Transverse colon (tissue), 4 donors: ENCODE data around the gene CLCA2. TPM values are rescaled to one million over a fixed set of nuclear protein-coding genes. Genes with fewer than 3 reads are reported as not detected.

Experiments used
- DNase-seq: peaks from one replicate; pipeline ENCODE4 v3.0.0-alpha.2; 2019
- H3K27ac ChIP-seq, 4 donors: fragments of 200-600 bp; sonication (generic); 2 replicates each; pipeline ENCODE4 v1.5.1; 2016 to 2018; ENCODE audit warnings: inconsistent platforms in 4 of 4
- H3K27me3 ChIP-seq: fragments of 200-600 bp; sonication (generic); 2 replicates; pipeline ENCODE4 v1.5.1; 2017; ENCODE audit warnings: inconsistent platforms
- H3K36me3 ChIP-seq, 4 donors: fragments of 200-600 bp; sonication (generic); 2 replicates each; pipeline ENCODE4 v1.5.1; 2017 to 2019; ENCODE audit warnings: inconsistent platforms in 4 of 4
- H3K4me1 ChIP-seq, 4 donors: fragments of 200-600 bp; sonication (generic); 2 replicates each; pipeline ENCODE4 v1.5.1; 2017 to 2020; ENCODE audit warnings: inconsistent platforms in 4 of 4
- H3K4me3 ChIP-seq, 4 donors: fragments of 200-600 bp; sonication (generic); 1 replicate in 1 of 4; 2 replicates in 3 of 4; pipeline versions ENCODE4 v1.5.1 to v1.6.1; 2017 to 2019; ENCODE audit warnings: inconsistent platforms in 4 of 4
- H3K9me3 ChIP-seq, 2 donors: fragments of 200-600 bp; sonication (generic); 2 replicates each; pipeline ENCODE4 v1.5.1; 2017 to 2019; ENCODE audit warnings: inconsistent platforms in 2 of 2
- EP300 ChIP-seq: sonication (generic); formaldehyde crosslinking; IDR thresholded peaks from one replicate; pipeline ENCODE4 v1.6.1; 2017; ENCODE audit warnings: antibody characterized with exemption, low read depth
- POLR2A ChIP-seq: fragments of 450-650 bp; IDR thresholded peaks from one replicate; pipeline ENCODE4 v1.6.1; 2016; ENCODE audit warnings: antibody characterized with exemption, mild to moderate bottlenecking, moderate library complexity
- POLR2AphosphoS5 ChIP-seq, 3 donors: sonication (generic); formaldehyde crosslinking; IDR thresholded peaks; one replicate each; pipeline ENCODE4 v1.6.1; 2016; ENCODE audit warnings: antibody characterized with exemption in 3 of 3
- WGBS, 2 donors: methylation state at CpG; one replicate each; pipeline ENCODE4 v1.1.5; 2018; ENCODE audit warnings: low coverage in 1 of 2; 5-methylcytosine and 5-hydroxymethylcytosine counted together
- in situ Hi-C, 4 donors: fragments of 200-750 bp; cut with MboI; loops; one replicate each; pipeline versions ENCODE4 v1.15.0 to v1.15.1; 2017; ENCODE audit warnings: low sequenced_read_pairs in 3 of 4, low pct_ligation_motif_present in 1 of 4, low pct_unique_long_range_greater_than_20kb in 1 of 4
- intact Hi-C: fragments of 100-400 bp; cut with DNase I; formaldehyde crosslinking; loops from one replicate; pipeline ENCODE4 v1.15.1; 2023; ENCODE audit warnings: low total_unique reads
- total RNA-seq, 4 donors: library from RNA; depleted of rRNA; stranded (reverse); fragments of >200 nt; gene quantifications; one replicate each; pipeline ENCODE4 v1.1.0, GENCODE V29; 2016
- TF ChIP-seq, protein P1 (sequence below), 5 experiments: fragments of 200-600 bp in 3 of 5; fragments of 450-650 bp in 2 of 5; sonication (generic) in 3 of 5; IDR thresholded peaks; 1 replicate in 2 of 5; 2 replicates in 3 of 5; pipeline ENCODE4 v1.5.1; 2016 to 2017; ENCODE audit warnings: antibody characterized with exemption in 5 of 5, inconsistent platforms in 3 of 5, mild to moderate bottlenecking in 2 of 5, moderate library complexity in 1 of 5

CLCA2 gene
- total RNA-seq, 4 donors from 2014 or later: 1.1 to 1.7 TPM; not detected in 2

DNA sequence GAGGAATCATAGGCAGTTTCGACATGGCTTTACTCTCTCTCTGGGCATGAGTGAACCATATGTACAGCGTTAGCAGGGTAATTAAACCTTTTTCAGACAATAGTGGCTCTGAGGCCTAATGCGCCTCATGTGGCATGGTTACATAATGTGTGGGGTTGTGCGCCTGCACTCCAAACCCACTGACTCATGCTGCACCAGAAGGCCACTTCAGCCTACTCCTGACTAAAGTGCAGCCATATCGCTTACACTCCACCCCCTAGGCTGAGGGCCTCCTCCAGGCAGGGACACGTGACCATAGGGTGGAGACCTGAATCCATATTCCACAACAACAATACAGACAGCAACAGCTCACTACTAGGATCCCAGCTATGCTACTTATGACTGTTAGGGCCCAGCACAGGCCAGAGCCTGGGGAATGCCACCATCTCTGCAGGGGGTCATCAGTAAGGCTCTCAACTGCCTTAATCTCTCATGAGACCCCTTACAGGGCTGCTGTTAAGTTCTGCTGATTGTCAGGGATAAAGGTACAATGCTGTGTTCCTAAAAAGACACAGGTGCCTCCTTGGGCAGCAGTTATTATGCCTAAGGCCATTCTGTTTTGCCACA is 14.5 kb upstream of the CLCA2 start:
- no peaks in the 10 kb centered on the region for H3K4me1 ChIP-seq
- in situ Hi-C loops (no loop called here), intact Hi-C loops (no loop called here)
- H3K27ac ChIP-seq: no peak overlapping the region
- no peaks in the 10 kb centered on the region for H3K9me3 ChIP-seq
- TF ChIP-seq POLR2A: no peak
- TF ChIP-seq POLR2AphosphoS5 (IDR thresholded peaks at IDR 0.05): no peak
- TF ChIP-seq EP300: no peak
- TF ChIP-seq, protein P1, sequence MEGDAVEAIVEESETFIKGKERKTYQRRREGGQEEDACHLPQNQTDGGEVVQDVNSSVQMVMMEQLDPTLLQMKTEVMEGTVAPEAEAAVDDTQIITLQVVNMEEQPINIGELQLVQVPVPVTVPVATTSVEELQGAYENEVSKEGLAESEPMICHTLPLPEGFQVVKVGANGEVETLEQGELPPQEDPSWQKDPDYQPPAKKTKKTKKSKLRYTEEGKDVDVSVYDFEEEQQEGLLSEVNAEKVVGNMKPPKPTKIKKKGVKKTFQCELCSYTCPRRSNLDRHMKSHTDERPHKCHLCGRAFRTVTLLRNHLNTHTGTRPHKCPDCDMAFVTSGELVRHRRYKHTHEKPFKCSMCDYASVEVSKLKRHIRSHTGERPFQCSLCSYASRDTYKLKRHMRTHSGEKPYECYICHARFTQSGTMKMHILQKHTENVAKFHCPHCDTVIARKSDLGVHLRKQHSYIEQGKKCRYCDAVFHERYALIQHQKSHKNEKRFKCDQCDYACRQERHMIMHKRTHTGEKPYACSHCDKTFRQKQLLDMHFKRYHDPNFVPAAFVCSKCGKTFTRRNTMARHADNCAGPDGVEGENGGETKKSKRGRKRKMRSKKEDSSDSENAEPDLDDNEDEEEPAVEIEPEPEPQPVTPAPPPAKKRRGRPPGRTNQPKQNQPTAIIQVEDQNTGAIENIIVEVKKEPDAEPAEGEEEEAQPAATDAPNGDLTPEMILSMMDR (IDR thresholded peaks at IDR 0.05): no peak
- H3K36me3 ChIP-seq: no peaks in the 10 kb centered on the region
- H3K27me3 ChIP-seq: no peaks in the 10 kb centered on the region
- WGBS, 2 donors: 93 to 100% methylated on average over 1 to 6 of the region's 6 CpGs
- no peak for DNase-seq
- no peak overlapping the region for H3K4me3 ChIP-seq

- no peak overlapping the region for H3K27ac ChIP-seq
- intact Hi-C loops: no loop called here
- H3K4me1 ChIP-seq: no peaks in the 10 kb centered on the region
- in situ Hi-C loops: no loop called here
- WGBS, 2 donors: 84% methylated on average over 4 of the region's 4 CpGs; no CpG with 5 or more reads in 1 of the 2 donors
- TF ChIP-seq POLR2AphosphoS5 (IDR thresholded peaks at IDR 0.05): no peak
- no peaks in the 10 kb centered on the region for H3K27me3 ChIP-seq
- H3K36me3 ChIP-seq: no peaks in the 10 kb centered on the region
- H3K9me3 ChIP-seq: no peaks in the 10 kb centered on the region
- DNase-seq: no peak
- no peak overlapping the region for H3K4me3 ChIP-seq
These were observed 13.1 kb upstream of the CLCA2 start for GRCh38 chr1:86410879-86411278.

GRCh38 chr1:86416343-86416742 is 7.6 kb upstream of the CLCA2 start:
- Histone ChIP-seq H3K36me3 (no peaks in the 10 kb centered on the region), H3K4me3 (no peak overlapping the region), H3K27ac (no peak overlapping the region), H3K27me3 (no peaks in the 10 kb centered on the region), H3K9me3 (no peaks in the 10 kb centered on the region), H3K4me1 (peaks cover 0 to 5% (median 1%) of the 10 kb centered on the region in 4 donors)
- WGBS, 2 donors: 56 to 60% methylated on average over 2 to 6 of the region's 6 CpGs
- peak; percentile 77 for DNase-seq
- in situ Hi-C loops (no loop called here), intact Hi-C loops (loop anchor here (1.0 kb wide), 1 partner anchor 24 kb away; no protein-coding TSS in a partner anchor)
- TF ChIP-seq, protein P1 (IDR thresholded peaks at IDR 0.05): no peak
- TF ChIP-seq POLR2AphosphoS5 (IDR thresholded peaks at IDR 0.05): peak in 1 of 3 donors; percentile 44

GRCh38 chr1:86419277-86419903 is 4.6 kb upstream of the CLCA2 start:
- DNase-seq: peak; percentile 48
- in situ Hi-C loops (no loop called here), intact Hi-C loops (no loop called here)
- no peak overlapping the region for H3K4me3 ChIP-seq
- H3K27me3 ChIP-seq: no peaks in the 10 kb centered on the region
- no peaks in the 10 kb centered on the region for H3K36me3 ChIP-seq
- whole genome bisulfite sequencing, 2 donors: 33 to 37% methylated on average over 3 to 4 of the region's 4 CpGs
- TF ChIP-seq, protein P1 (IDR thresholded peaks at IDR 0.05): peak; percentile 29 to 54 (median 47)
- TF ChIP-seq POLR2AphosphoS5 (IDR thresholded peaks at IDR 0.05): no peak
- no peak for TF ChIP-seq POLR2A
- H3K27ac ChIP-seq: peak overlapping the region in 1 of 4 donors; percentile 36
- peaks cover 0 to 9% (median 4%) of the 10 kb centered on the region in 4 donors for H3K4me1 ChIP-seq
- H3K9me3 ChIP-seq: no peaks in the 10 kb centered on the region
